H1 (cell line): ENCODE data around the gene TTC39A. TPM values are rescaled to one million over a fixed set of nuclear protein-coding genes. Genes with fewer than 3 reads are reported as not detected.

Source experiments
- CTBP2 ChIP-seq: IDR thresholded peaks from 2 replicates; pipeline ENCODE4 v1.7.0; 2011; ENCODE audit warnings: borderline replicate concordance, mild to moderate bottlenecking, moderate library complexity, mixed read lengths, low read length; ENCODE audit not compliant: insufficient read depth, insufficient read length
- GTF2F1 ChIP-seq: IDR thresholded peaks from 2 replicates; pipeline ENCODE4 v1.6.1; 2012; ENCODE audit warnings: low read depth, low read length, improper control_type of control experiment, borderline replicate concordance
- HDAC2 ChIP-seq, 2 experiments: fragments of 300-600 bp in 1 of 2; sonication (generic) in 1 of 2; IDR thresholded peaks; 2 replicates each; pipeline ENCODE4 v1.6.1; 2011 to 2012; ENCODE audit warnings: low read depth in 2 of 2, low read length in 2 of 2, mild to moderate bottlenecking in 2 of 2, moderate library complexity in 2 of 2, borderline replicate concordance in 1 of 2, inconsistent platforms in 1 of 2
- PHF8 ChIP-seq: fragments of 200-600 bp; sonication (generic); conservative IDR thresholded peaks from 2 replicates; pipeline ENCODE4 v1.7.1; 2012; ENCODE audit warnings: low read depth, mild to moderate bottlenecking, inconsistent platforms, low read length, moderate library complexity
- RBBP5 ChIP-seq: IDR thresholded peaks from 2 replicates; pipeline ENCODE4 v1.7.1; 2012; ENCODE audit warnings: low read depth, mild to moderate bottlenecking, inconsistent platforms, low read length, moderate library complexity, borderline replicate concordance
- SIN3A ChIP-seq, 2 experiments: IDR thresholded peaks in 1 of 2; conservative IDR thresholded peaks in 1 of 2; 2 replicates each; pipeline ENCODE4 v1.6.1; 2011 to 2012; ENCODE audit warnings: low read length in 2 of 2, improper control_type of control experiment in 1 of 2, low read depth in 1 of 2, mild to moderate bottlenecking in 1 of 2
- SRF ChIP-seq: IDR thresholded peaks from 2 replicates; pipeline ENCODE4 v1.6.1; 2011; ENCODE audit warnings: mild to moderate bottlenecking, low read depth, low read length, moderate library complexity
- YY1 ChIP-seq: IDR thresholded peaks from 2 replicates; pipeline ENCODE4 v1.6.1; 2011; ENCODE audit warnings: low read depth, mild to moderate bottlenecking, low read length
- polyA plus RNA-seq, 7 experiments: library from polyadenylated mRNA; depleted of rRNA in 3 of 7; stranded (reverse) in 5 of 7; unstranded in 2 of 7; fragments of >200 nt in 5 of 7; fragments of 200-250 nt in 2 of 7; gene quantifications; 1 replicate in 5 of 7; 2 replicates in 1 of 7; 4 replicates in 1 of 7; pipeline versions ENCODE4 v1.2.1 to v1.2.3, GENCODE V29; 2011 to 2013; ENCODE audit warnings: missing spikeins in 2 of 7, mixed read lengths in 2 of 7
- total RNA-seq: library from RNA; stranded (reverse); fragmentation: NEBNext Ultra II Directional; extraction: Animal tissue kit (Norgen Biotek cat#: 25700); gene quantifications from 2 replicates; pipeline ENCODE4 v1.2.1, GENCODE V29; 2021
- TF ChIP-seq, protein P1 (sequence below): fragments of 300-600 bp; sonication (generic); IDR thresholded peaks from 2 replicates; pipeline ENCODE4 v1.7.1; 2012; ENCODE audit warnings: low read length, moderate library complexity, mild to moderate bottlenecking, inconsistent platforms; ENCODE audit not compliant: insufficient replicate concordance

Gene TTC39A
- total and polyA plus RNA-seq, 2 of the 8 experiments (the other 6 are each of a cell fraction or from before 2014, with no cell fraction given): 5.5 to 5.8 TPM

DNA sequence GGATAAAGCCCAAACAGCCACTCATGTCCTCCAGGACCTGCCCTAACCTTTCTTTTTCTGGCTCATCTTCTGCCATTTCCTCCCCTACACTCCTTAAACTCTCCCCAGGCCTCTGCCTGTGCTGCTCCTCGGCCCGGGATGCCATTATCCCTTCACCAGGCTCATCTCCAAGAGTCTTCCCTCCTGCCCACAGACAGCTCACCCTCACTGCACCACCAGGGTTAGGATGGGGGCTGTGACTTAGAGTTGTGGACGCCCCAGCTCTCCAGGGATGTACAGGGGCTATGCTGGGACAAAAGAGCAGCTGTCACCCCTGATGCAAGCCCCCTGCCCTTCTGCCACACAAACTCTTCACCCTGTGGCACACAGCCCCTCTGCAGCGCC is 32.0 kb downstream of the TTC39A start (continued):
- TF ChIP-seq, protein P1, sequence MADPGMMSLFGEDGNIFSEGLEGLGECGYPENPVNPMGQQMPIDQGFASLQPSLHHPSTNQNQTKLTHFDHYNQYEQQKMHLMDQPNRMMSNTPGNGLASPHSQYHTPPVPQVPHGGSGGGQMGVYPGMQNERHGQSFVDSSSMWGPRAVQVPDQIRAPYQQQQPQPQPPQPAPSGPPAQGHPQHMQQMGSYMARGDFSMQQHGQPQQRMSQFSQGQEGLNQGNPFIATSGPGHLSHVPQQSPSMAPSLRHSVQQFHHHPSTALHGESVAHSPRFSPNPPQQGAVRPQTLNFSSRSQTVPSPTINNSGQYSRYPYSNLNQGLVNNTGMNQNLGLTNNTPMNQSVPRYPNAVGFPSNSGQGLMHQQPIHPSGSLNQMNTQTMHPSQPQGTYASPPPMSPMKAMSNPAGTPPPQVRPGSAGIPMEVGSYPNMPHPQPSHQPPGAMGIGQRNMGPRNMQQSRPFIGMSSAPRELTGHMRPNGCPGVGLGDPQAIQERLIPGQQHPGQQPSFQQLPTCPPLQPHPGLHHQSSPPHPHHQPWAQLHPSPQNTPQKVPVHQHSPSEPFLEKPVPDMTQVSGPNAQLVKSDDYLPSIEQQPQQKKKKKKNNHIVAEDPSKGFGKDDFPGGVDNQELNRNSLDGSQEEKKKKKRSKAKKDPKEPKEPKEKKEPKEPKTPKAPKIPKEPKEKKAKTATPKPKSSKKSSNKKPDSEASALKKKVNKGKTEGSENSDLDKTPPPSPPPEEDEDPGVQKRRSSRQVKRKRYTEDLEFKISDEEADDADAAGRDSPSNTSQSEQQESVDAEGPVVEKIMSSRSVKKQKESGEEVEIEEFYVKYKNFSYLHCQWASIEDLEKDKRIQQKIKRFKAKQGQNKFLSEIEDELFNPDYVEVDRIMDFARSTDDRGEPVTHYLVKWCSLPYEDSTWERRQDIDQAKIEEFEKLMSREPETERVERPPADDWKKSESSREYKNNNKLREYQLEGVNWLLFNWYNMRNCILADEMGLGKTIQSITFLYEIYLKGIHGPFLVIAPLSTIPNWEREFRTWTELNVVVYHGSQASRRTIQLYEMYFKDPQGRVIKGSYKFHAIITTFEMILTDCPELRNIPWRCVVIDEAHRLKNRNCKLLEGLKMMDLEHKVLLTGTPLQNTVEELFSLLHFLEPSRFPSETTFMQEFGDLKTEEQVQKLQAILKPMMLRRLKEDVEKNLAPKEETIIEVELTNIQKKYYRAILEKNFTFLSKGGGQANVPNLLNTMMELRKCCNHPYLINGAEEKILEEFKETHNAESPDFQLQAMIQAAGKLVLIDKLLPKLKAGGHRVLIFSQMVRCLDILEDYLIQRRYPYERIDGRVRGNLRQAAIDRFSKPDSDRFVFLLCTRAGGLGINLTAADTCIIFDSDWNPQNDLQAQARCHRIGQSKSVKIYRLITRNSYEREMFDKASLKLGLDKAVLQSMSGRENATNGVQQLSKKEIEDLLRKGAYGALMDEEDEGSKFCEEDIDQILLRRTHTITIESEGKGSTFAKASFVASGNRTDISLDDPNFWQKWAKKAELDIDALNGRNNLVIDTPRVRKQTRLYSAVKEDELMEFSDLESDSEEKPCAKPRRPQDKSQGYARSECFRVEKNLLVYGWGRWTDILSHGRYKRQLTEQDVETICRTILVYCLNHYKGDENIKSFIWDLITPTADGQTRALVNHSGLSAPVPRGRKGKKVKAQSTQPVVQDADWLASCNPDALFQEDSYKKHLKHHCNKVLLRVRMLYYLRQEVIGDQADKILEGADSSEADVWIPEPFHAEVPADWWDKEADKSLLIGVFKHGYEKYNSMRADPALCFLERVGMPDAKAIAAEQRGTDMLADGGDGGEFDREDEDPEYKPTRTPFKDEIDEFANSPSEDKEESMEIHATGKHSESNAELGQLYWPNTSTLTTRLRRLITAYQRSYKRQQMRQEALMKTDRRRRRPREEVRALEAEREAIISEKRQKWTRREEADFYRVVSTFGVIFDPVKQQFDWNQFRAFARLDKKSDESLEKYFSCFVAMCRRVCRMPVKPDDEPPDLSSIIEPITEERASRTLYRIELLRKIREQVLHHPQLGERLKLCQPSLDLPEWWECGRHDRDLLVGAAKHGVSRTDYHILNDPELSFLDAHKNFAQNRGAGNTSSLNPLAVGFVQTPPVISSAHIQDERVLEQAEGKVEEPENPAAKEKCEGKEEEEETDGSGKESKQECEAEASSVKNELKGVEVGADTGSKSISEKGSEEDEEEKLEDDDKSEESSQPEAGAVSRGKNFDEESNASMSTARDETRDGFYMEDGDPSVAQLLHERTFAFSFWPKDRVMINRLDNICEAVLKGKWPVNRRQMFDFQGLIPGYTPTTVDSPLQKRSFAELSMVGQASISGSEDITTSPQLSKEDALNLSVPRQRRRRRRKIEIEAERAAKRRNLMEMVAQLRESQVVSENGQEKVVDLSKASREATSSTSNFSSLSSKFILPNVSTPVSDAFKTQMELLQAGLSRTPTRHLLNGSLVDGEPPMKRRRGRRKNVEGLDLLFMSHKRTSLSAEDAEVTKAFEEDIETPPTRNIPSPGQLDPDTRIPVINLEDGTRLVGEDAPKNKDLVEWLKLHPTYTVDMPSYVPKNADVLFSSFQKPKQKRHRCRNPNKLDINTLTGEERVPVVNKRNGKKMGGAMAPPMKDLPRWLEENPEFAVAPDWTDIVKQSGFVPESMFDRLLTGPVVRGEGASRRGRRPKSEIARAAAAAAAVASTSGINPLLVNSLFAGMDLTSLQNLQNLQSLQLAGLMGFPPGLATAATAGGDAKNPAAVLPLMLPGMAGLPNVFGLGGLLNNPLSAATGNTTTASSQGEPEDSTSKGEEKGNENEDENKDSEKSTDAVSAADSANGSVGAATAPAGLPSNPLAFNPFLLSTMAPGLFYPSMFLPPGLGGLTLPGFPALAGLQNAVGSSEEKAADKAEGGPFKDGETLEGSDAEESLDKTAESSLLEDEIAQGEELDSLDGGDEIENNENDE: no peak
- TF ChIP-seq HDAC2 (IDR thresholded peaks at IDR 0.05; ENCODE audit: borderline replicate concordance in 1 of 2, low read depth in 2 of 2, low read length in 2 of 2) (no peak), SRF (no peak), CTBP2 (no peak), SIN3A (conservative IDR thresholded peaks at IDR 0.05 in 1 of 2, IDR thresholded peaks at IDR 0.05 in 1 of 2; ENCODE audit: low read depth in 1 of 2, low read length in 2 of 2) (no peak), RBBP5 (no peak), YY1 (no peak), PHF8 (no peak), GTF2F1 (no peak)
